IPS-18c (cell line): ENCODE measurements around the gene FAT2.

ENCODE experiments used
- H3K4me3 ChIP-seq: 2 replicates; pipeline ENCODE4 v1.7.0; 2013; ENCODE audit warnings: low read depth, mild to moderate bottlenecking, low read length, moderate library complexity; ENCODE audit not compliant: insufficient read depth
- H3K9me3 ChIP-seq: one replicate; pipeline ENCODE4 v1.6.1; 2013; ENCODE audit warnings: mild to moderate bottlenecking, low read length, moderate library complexity; ENCODE audit not compliant: control insufficient read depth, insufficient read depth

Gene FAT2

GRCh38 chr5:151617841-151618710, 26.9 kb upstream of the FAT2 start:
- H3K4me3 ChIP-seq, result no peak overlapping the region

GRCh38 chr5:151617383-151617840, 26.3 kb upstream of the FAT2 start:
- Histone ChIP-seq H3K4me3 (no peak overlapping the region), H3K9me3 (no peaks in the 10 kb centered on the region)

More at GRCh38 chr5:151617841-151618710, 26.9 kb upstream of the FAT2 start:
- no peaks in the 10 kb centered on the region for H3K9me3 ChIP-seq

GRCh38 chr5:151615431-151615830, 24.3 kb upstream of the FAT2 start:
- no peaks in the 10 kb centered on the region for H3K9me3 ChIP-seq

GRCh38 chr5:151614565-151614964, 23.4 kb upstream of the FAT2 start:
- H3K9me3 ChIP-seq, result no peaks in the 10 kb centered on the region
- H3K4me3 ChIP-seq, result no peak overlapping the region

More at GRCh38 chr5:151615431-151615830, 24.3 kb upstream of the FAT2 start:
- no peak overlapping the region for H3K4me3 ChIP-seq

GRCh38 chr5:151612689-151613427, 21.7 kb upstream of the FAT2 start:
- Histone ChIP-seq H3K4me3 (no peak overlapping the region), H3K9me3 (no peaks in the 10 kb centered on the region)

- H3K9me3 ChIP-seq, result no peaks in the 10 kb centered on the region
- no peak overlapping the region for H3K4me3 ChIP-seq
Measured at GRCh38 chr5:151611127-151611775, 20.1 kb upstream of the FAT2 start.

GRCh38 chr5:151608522-151608921, 17.4 kb upstream of the FAT2 start:
- Histone ChIP-seq H3K4me3 (no peak overlapping the region), H3K9me3 (no peaks in the 10 kb centered on the region)

GRCh38 chr5:151607304-151607703, 16.2 kb upstream of the FAT2 start:
- Histone ChIP-seq H3K4me3 (no peak overlapping the region), H3K9me3 (no peaks in the 10 kb centered on the region)

- Histone ChIP-seq H3K4me3 (no peak overlapping the region), H3K9me3 (no peaks in the 10 kb centered on the region)
Measured at GRCh38 chr5:151605559-151605958, 14.4 kb upstream of the FAT2 start.

- Histone ChIP-seq H3K9me3 (no peaks in the 10 kb centered on the region), H3K4me3 (no peak overlapping the region)
Measured at GRCh38 chr5:151602806-151603205, 11.7 kb upstream of the FAT2 start.

GRCh38 chr5:151601391-151601790, 10.3 kb upstream of the FAT2 start:
- no peak overlapping the region for H3K4me3 ChIP-seq
- no peaks in the 10 kb centered on the region for H3K9me3 ChIP-seq

GRCh38 chr5:151600069-151600665, 9.0 kb upstream of the FAT2 start:
- H3K9me3 ChIP-seq, result no peaks in the 10 kb centered on the region
- H3K4me3 ChIP-seq, result no peak overlapping the region

- Histone ChIP-seq H3K9me3 (peaks cover 2% of the 10 kb centered on the region), H3K4me3 (no peak overlapping the region)
Measured at GRCh38 chr5:151598984-151599383, 7.9 kb upstream of the FAT2 start.

GRCh38 chr5:151598549-151598948, 7.4 kb upstream of the FAT2 start:
- Histone ChIP-seq H3K4me3 (no peak overlapping the region), H3K9me3 (peaks cover 2% of the 10 kb centered on the region)

- Histone ChIP-seq H3K4me3 (no peak overlapping the region), H3K9me3 (peaks cover 2% of the 10 kb centered on the region)
Measured at GRCh38 chr5:151597749-151598148, 6.6 kb upstream of the FAT2 start.

GRCh38 chr5:151596828-151597539, 5.9 kb upstream of the FAT2 start:
- H3K9me3 ChIP-seq, result peaks cover 2% of the 10 kb centered on the region
- H3K4me3 ChIP-seq, result no peak overlapping the region

GRCh38 chr5:151595411-151595826, 4.3 kb upstream of the FAT2 start:
- Histone ChIP-seq H3K4me3 (no peak overlapping the region), H3K9me3 (peaks cover 2% of the 10 kb centered on the region)
